Esophagus muscularis mucosa (tissue), 4 donors: Measurements from ENCODE around the gene RPS6KA5. TPM values are rescaled to one million over a fixed set of nuclear protein-coding genes. Genes with fewer than 3 reads are reported as not detected.

Experiments
- DNase-seq: peaks from one replicate; pipeline ENCODE4 v3.0.0-alpha.2; 2017; ENCODE audit errors: extremely low spot score
- H3K27ac ChIP-seq, 4 donors: fragments of 200-600 bp; sonication (generic); replicated peaks in 1 of 4; 1 replicate in 3 of 4; 2 replicates in 1 of 4; pipeline ENCODE4 v1.5.1; 2016 to 2019; ENCODE audit warnings: mild to moderate bottlenecking in 1 of 4
- H3K27me3 ChIP-seq, 4 donors: fragments of 200-600 bp; sonication (generic); one replicate each; pipeline versions ENCODE4 v1.5.1 to v1.6.0; 2016 to 2019
- H3K36me3 ChIP-seq, 4 donors: fragments of 200-600 bp; sonication (generic); one replicate each; pipeline ENCODE4 v1.5.1; 2016 to 2019
- H3K4me1 ChIP-seq, 4 donors: fragments of 200-600 bp; sonication (generic); one replicate each; pipeline ENCODE4 v1.5.1; 2016 to 2019
- H3K4me3 ChIP-seq, 4 donors: fragments of 200-600 bp; sonication (generic); 1 replicate in 2 of 4; 2 replicates in 2 of 4; pipeline ENCODE4 v1.5.1; 2016 to 2019; ENCODE audit warnings: mild to moderate bottlenecking in 4 of 4, moderate library complexity in 1 of 4
- H3K9me3 ChIP-seq, 4 donors: fragments of 200-600 bp; sonication (generic); 1 replicate in 3 of 4; 2 replicates in 1 of 4; pipeline ENCODE4 v1.5.1; 2016 to 2019
- EP300 ChIP-seq: sonication (generic); formaldehyde crosslinking; IDR thresholded peaks from one replicate; pipeline ENCODE4 v1.6.1; 2017; ENCODE audit warnings: antibody characterized with exemption
- POLR2A ChIP-seq: fragments of 450-650 bp; IDR thresholded peaks from one replicate; pipeline ENCODE4 v1.6.1; 2017; ENCODE audit warnings: antibody characterized with exemption, moderate library complexity, mild to moderate bottlenecking, low read depth
- POLR2AphosphoS5 ChIP-seq, 2 donors: sonication (generic); formaldehyde crosslinking; IDR thresholded peaks; one replicate each; pipeline ENCODE4 v1.6.1; 2017; ENCODE audit warnings: antibody characterized with exemption in 2 of 2
- WGBS: methylation state at CpG from one replicate; pipeline ENCODE4 v1.1.5; 2018; 5-methylcytosine and 5-hydroxymethylcytosine counted together
- intact Hi-C: fragments of 100-400 bp; cut with DNase I; formaldehyde crosslinking; loops from one replicate; pipeline ENCODE4 v1.15.1; 2023
- total RNA-seq, 4 donors: library from RNA; depleted of rRNA; stranded (reverse); fragments of >200 nt; gene quantifications; one replicate each; pipeline versions ENCODE4 v1.1.0 to v1.2.1, GENCODE V29; 2016
- TF ChIP-seq, protein P1 (sequence below), 3 experiments: fragments of 200-600 bp in 2 of 3; fragments of 450-650 bp in 1 of 3; sonication (generic) in 2 of 3; IDR thresholded peaks; one replicate each; pipeline ENCODE4 v1.5.1; 2017 to 2019; ENCODE audit warnings: antibody characterized with exemption in 3 of 3, mild to moderate bottlenecking in 2 of 3, moderate library complexity in 1 of 3

The RPS6KA5 gene
- total RNA-seq, 4 donors from 2014 or later: 30.8 to 40.6 (median 35.0) TPM

DNA sequence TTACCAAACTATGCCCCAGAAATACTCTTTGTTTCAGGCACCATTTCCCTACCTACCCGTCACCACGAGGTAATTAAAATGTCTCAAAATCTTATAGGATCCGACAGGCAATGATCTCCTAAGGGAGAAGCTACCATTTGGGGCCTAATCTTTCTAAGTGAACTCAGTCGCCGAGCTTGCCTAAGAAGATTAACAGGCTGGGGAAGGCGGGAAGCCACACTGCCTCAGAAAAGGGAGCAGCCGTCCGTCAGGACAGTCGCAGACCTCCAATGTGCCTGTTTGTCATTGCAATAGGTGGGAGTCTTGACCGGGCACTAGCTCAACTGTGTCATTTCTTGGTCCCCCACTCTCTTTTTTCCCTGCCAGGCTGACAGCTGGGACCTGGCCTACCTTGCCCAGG is 248.8 kb downstream of the RPS6KA5 start:
- Histone ChIP-seq H3K36me3 (no peaks in the 10 kb centered on the region), H3K4me1 (peaks cover 53 to 86% (median 59%) of the 10 kb centered on the region in 4 donors), H3K27ac (no peak overlapping the region), H3K27me3 (no peaks in the 10 kb centered on the region), H3K4me3 (no peak overlapping the region), H3K9me3 (no peaks in the 10 kb centered on the region)
- intact Hi-C loops: loop anchor here (5.0 kb wide), 1 partner anchor 49 kb away; no protein-coding TSS in a partner anchor
- TF ChIP-seq EP300 (no peak), POLR2A (no peak), POLR2AphosphoS5 (IDR thresholded peaks at IDR 0.05) (no peak)
- TF ChIP-seq, protein P1, sequence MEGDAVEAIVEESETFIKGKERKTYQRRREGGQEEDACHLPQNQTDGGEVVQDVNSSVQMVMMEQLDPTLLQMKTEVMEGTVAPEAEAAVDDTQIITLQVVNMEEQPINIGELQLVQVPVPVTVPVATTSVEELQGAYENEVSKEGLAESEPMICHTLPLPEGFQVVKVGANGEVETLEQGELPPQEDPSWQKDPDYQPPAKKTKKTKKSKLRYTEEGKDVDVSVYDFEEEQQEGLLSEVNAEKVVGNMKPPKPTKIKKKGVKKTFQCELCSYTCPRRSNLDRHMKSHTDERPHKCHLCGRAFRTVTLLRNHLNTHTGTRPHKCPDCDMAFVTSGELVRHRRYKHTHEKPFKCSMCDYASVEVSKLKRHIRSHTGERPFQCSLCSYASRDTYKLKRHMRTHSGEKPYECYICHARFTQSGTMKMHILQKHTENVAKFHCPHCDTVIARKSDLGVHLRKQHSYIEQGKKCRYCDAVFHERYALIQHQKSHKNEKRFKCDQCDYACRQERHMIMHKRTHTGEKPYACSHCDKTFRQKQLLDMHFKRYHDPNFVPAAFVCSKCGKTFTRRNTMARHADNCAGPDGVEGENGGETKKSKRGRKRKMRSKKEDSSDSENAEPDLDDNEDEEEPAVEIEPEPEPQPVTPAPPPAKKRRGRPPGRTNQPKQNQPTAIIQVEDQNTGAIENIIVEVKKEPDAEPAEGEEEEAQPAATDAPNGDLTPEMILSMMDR (IDR thresholded peaks at IDR 0.05): no peak
- 98% methylated on average over 10 of the region's 10 CpGs for WGBS
- no peak for DNase-seq

DNA sequence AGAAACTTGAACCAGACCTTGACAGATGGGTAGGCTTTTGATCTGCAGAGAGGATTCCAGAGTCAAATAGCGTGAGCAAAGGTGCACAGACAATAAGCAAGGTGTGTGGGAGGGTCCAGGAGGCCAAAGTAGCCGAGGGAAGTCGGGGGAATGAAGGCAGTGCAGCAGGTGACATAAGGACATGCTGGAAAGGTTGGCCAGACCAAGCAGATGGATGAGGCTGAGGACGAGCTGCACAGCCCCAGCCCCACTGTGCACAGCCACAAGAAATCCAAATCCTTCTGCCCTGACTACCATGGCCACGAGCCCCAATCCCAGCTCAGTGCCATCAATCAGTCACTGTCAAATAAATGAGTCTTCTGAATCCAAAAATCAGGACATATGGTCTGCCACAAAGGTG is 249.6 kb downstream of the RPS6KA5 start:
- Histone ChIP-seq H3K4me1 (peaks cover 61 to 92% (median 64%) of the 10 kb centered on the region in 4 donors), H3K4me3 (no peak overlapping the region), H3K9me3 (no peaks in the 10 kb centered on the region), H3K27ac (no peak overlapping the region), H3K27me3 (no peaks in the 10 kb centered on the region), H3K36me3 (no peaks in the 10 kb centered on the region)
- TF ChIP-seq POLR2AphosphoS5 (IDR thresholded peaks at IDR 0.05) (no peak), EP300 (no peak), POLR2A (no peak)
- TF ChIP-seq, protein P1 (IDR thresholded peaks at IDR 0.05): no peak
- no peak for DNase-seq
- 84% methylated on average over 5 of the region's 5 CpGs for WGBS
- intact Hi-C loops: loop anchor here (5.0 kb wide), 1 partner anchor 49 kb away; no protein-coding TSS in a partner anchor

DNA sequence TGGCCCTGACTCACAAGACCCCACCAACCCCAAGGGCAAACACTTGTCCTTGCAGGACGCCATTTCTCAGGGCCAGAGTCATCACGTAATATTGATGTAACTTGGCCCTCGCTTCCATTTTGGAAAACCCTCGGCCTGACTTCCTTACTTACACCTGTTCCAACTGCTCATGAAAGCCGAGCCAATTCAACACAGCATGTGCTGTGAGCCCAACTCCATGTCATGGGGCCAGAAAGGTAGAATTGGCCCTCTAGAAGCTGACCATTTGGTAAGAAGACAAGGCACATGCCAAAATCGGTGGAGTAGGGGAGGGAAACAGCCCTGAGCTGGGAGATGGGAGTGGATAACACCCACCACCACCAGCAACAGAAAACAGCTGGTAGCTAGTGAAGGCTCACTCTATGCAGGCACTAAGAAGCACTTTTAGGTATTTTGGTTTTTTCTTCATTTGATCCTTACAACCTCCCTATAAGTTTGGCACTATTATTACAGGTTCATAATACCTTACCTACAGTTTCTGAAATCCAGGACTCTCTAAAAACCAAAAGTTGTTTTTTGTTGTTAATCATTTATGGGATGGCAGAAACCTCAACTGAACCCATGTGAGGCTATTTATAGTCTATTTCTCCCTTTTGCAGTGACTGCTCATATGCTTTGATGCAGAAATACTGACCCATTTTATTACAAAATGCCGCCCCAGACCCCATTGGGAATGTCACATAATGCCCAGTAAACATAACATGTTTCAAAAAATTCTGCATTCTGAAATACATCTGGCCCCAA is 250.7 kb downstream of the RPS6KA5 start:
- Histone ChIP-seq H3K4me1 (peaks cover 55 to 91% (median 62%) of the 10 kb centered on the region in 4 donors), H3K27ac (peak overlapping the region in 1 of 4 donors; percentile 2), H3K9me3 (no peaks in the 10 kb centered on the region), H3K27me3 (no peaks in the 10 kb centered on the region), H3K36me3 (no peaks in the 10 kb centered on the region), H3K4me3 (no peak overlapping the region)
- no peak for TF ChIP-seq EP300
- no peak for TF ChIP-seq POLR2AphosphoS5 (IDR thresholded peaks at IDR 0.05)
- no peak for TF ChIP-seq POLR2A
- TF ChIP-seq, protein P1 (IDR thresholded peaks at IDR 0.05): no peak
- intact Hi-C loops: loop anchor here (5.0 kb wide), 1 partner anchor 47 kb away; no protein-coding TSS in a partner anchor
- DNase-seq: no peak
- 92% methylated on average over 7 of the region's 7 CpGs for WGBS

DNA sequence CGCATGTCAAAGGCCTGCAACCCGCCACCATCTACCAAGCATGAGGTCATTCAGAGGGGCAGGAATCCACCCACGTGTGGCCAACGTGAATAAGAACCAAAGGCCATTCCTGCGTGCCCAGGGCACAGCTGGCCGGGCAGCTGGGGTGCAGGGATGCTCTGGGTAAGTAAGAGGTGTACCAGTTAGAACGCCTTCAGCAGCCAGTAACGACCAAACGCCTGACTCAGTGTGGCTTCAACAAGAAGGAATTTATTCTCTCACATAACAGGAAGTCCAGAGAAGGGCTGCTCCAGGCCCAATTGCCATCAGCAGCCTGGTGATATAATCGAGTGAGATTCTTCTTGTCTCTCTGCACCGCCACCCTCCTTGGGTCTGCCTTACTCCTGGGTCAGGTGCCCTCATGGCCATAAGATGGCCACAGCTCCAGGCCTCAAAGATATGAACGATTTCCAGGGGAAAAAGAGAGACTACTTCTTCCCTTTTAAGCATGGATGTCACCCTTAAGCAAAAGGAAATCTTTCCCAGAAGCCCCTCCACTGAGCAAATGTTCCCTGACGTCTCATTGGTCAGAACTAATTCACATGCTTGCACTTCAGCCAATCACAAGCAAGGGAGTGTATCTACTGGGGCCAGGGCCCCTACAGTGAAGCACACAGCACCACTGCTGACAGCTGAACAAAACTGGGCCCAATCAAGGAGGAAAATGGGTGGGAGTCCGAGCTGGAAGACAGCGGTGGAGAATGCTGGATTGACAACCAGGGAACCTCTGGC is 251.5 kb downstream of the RPS6KA5 start:
- no peaks in the 10 kb centered on the region for H3K9me3 ChIP-seq
- H3K4me3 ChIP-seq: no peak overlapping the region
- peak overlapping the region; percentile 52 to 71 (median 60) for H3K27ac ChIP-seq
- 85% methylated on average over 15 of the region's 15 CpGs for WGBS
- no peak for DNase-seq
- H3K4me1 ChIP-seq: peaks cover 54 to 91% (median 60%) of the 10 kb centered on the region in 4 donors
- H3K36me3 ChIP-seq: peaks cover 0 to 3% (median 0%) of the 10 kb centered on the region in 4 donors
- no peak for TF ChIP-seq POLR2AphosphoS5 (IDR thresholded peaks at IDR 0.05)
- no peak for TF ChIP-seq EP300
- no peak for TF ChIP-seq POLR2A
- TF ChIP-seq, protein P1 (IDR thresholded peaks at IDR 0.05): no peak
- H3K27me3 ChIP-seq: no peaks in the 10 kb centered on the region
- intact Hi-C loops: no loop called here
